CD4-positive, alpha-beta T cell treated with Interleukin-17A for 1 hour (primary cell): ENCODE results near the gene NHLH1.

Source experiments
- DNase-seq: peaks from one replicate; pipeline ENCODE4 v3.0.0-alpha.2; 2020

The NHLH1 gene

GRCh38 chr1:160414881-160415280 lies 48.0 kb downstream of the NHLH1 start:
- DNase-seq: no peak

- no peak for DNase-seq
Measured at GRCh38 chr1:160415696-160416290, 48.9 kb downstream of the NHLH1 start.

GRCh38 chr1:160416369-160416768 lies 49.5 kb downstream of the NHLH1 start:
- DNase-seq: no peak

- no peak for DNase-seq
Measured at GRCh38 chr1:160418483-160418882, 51.6 kb downstream of the NHLH1 start.

- DNase-seq: no peak
Measured at GRCh38 chr1:160419150-160419837, 52.4 kb downstream of the NHLH1 start.

GRCh38 chr1:160419838-160420169 lies 52.9 kb downstream of the NHLH1 start:
- no peak for DNase-seq

GRCh38 chr1:160420881-160421842 lies 54.3 kb downstream of the NHLH1 start:
- no peak for DNase-seq

GRCh38 chr1:160421881-160422280 lies 55.0 kb downstream of the NHLH1 start:
- no peak for DNase-seq
